Fibroblast of mammary gland (primary cell): ENCODE measurements around the gene HSF5.

Source experiments
- DNase-seq: peaks from one replicate; pipeline ENCODE4 v3.0.0-alpha.2; 2010; ENCODE audit warnings: low read depth
- H3K4me3 ChIP-seq: 2 replicates; pipeline ENCODE4 v1.5.1; 2011; ENCODE audit warnings: low read depth, mild to moderate bottlenecking, low read length, moderate library complexity; ENCODE audit not compliant: control insufficient read depth
- TF ChIP-seq, protein P1 (sequence below): conservative IDR thresholded peaks from 2 replicates; pipeline ENCODE4 v1.5.1; 2011; ENCODE audit warnings: low read depth, low read length, inconsistent platforms; ENCODE audit not compliant: control insufficient read depth, insufficient read depth

HSF5 gene

DNA sequence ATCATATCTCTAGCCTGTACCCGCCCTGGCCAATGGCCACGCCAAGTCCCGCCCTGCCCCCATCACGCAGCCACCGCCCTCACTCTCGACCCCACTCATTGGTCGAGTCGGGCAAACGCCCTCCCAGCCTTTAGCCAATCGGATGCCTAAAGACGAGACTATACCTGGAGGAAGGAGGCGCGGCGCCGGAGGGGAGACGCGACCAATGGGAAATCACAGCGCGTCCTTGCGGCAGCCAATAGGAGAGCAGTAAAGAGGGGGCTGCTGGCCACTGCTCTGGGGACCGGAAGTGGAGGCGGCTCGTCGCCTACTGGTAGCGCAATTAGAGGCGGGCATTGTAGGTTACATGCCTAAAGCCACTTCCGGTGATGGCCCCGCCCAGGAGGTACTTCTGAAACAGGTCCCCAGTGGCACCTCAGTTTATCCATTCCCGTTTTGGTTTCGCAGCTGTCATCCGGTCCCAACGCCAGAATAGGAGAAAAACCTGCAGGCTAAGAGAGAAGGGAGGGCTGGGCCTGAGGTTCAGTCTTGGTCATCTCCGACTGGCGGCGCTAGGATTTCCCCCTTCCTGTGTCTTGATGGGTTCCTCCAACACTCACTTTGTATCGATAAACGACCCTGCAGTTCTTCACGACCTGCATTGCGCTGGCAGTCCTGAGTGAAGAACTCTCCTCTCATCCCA is 29.9 kb upstream of the HSF5 start:
- peak overlapping the region; percentile 86 for H3K4me3 ChIP-seq
- TF ChIP-seq, protein P1, sequence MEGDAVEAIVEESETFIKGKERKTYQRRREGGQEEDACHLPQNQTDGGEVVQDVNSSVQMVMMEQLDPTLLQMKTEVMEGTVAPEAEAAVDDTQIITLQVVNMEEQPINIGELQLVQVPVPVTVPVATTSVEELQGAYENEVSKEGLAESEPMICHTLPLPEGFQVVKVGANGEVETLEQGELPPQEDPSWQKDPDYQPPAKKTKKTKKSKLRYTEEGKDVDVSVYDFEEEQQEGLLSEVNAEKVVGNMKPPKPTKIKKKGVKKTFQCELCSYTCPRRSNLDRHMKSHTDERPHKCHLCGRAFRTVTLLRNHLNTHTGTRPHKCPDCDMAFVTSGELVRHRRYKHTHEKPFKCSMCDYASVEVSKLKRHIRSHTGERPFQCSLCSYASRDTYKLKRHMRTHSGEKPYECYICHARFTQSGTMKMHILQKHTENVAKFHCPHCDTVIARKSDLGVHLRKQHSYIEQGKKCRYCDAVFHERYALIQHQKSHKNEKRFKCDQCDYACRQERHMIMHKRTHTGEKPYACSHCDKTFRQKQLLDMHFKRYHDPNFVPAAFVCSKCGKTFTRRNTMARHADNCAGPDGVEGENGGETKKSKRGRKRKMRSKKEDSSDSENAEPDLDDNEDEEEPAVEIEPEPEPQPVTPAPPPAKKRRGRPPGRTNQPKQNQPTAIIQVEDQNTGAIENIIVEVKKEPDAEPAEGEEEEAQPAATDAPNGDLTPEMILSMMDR: no peak
- peak; percentile 99 for DNase-seq

DNA sequence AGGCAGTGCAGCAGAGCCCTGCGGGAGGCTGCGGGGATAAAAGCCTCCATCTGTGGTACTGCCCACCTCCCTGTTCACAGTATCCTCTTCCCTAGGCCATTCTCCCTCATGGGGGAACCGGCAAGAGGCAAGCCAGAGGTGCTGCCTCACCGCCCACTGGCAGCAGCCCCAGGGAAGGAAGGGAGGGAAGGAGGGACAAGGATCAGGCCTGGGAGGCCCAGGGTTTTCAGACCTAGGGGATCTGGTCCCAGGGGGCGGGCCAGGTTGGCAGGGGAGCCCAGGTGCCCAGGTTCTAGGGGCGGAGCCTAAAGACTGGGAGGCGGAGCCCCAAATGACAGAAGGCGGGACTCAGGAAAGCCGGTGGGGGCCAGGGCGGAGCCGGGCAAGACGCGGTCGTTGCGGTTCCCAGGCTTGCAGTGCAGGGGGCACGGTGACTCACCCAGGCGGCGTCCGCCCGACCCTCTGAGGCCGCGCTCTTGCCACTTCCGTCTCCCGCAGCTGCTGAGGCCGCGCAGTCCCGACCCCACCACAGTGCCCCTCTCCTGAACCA is 29.2 kb upstream of the HSF5 start:
- no peak for DNase-seq
- TF ChIP-seq, protein P1: no peak
- peak overlapping the region; percentile 86 for H3K4me3 ChIP-seq

- DNase-seq: no peak
- TF ChIP-seq, protein P1: no peak
- H3K4me3 ChIP-seq: peak overlapping the region; percentile 86
Observed at GRCh38 chr17:58516644-58517377, 28.6 kb upstream of the HSF5 start.

DNA sequence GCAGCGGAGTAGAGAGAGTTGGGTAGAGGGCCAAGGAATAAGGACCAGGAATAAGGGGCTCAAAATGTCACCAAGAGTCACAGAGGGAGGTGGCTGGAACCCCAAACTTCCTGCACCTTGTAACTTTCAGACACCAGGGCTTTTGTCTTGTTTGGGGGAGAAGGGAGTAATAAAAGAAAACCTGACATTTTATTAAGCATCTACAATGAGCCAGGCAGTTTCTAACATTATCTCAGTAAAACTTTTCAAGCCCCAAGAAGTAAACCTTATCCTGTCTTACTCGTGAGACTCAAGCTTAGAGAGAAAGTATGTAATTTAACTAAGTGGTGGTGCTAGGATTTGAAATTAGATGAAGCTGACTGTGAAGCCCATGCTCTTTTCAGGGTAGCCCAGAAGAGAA is 27.1 kb upstream of the HSF5 start:
- DNase-seq: no peak
- TF ChIP-seq, protein P1: no peak
- H3K4me3 ChIP-seq: no peak overlapping the region

DNA sequence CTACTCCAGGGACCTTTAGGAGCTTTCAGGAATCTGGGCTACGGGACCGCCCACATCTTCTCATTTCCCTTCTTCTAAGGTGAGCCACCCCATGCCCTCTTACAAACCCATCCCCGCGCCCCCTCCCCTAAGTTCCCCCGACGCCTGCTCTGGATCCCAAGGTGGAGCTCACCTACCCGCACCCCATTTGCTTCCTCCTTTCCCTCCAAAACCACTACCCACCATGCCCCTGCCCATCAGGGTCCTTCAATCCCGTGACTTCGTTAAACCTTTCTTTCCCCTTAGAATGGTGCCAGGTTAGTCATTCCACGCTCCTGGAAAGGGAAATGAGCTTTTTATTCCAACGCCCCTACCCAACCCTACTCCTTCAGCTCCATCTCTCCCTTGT is 26.6 kb upstream of the HSF5 start:
- peak overlapping the region; percentile 84 for H3K4me3 ChIP-seq
- TF ChIP-seq, protein P1: no peak

DNA sequence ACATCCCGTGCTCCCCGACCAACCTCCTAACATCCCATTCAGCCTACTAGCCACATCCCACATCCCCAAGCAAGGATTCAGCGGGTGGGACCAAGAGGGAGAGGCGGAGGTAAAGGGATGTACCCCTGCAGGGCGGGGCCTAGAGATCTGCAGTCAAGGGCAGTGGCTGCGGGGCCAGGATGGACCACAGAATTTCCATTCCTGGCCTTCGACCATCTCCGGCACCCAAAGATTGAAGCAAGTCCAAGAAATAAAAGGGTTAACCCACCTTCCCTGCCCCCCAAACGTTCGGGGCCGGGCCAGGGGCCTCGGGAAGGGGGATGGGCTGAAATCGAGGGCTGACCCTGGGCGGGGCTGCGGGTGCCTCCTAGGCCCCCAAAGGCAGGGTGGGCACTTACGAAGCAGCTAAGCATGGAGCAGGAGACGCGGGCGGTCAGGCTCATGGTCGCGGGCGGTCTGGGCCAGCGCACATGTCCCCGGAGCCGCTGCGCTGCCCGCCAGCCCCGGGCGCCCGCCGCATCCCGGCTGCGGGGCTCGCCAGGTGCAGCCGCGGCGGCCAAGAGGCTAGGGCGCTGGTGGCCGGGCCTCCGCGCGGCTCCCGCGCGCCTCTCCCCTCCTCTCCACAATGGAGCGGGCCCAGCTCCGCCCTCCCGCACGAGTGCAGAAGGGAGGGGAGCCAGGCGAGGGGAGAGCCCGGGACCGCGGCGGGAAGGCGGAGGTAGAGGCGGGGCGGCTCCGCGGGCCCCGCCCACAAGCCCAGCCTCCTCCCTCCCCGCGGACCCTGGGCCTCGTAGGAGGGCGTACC is 26.0 kb upstream of the HSF5 start, which contains the start of gene MTMR4:
Gene MTMR4 (minus strand): TSS at position 674 of the 805 bp plus-strand sequence. CDS start 231 bp downstream, at position 443.
- TF ChIP-seq, protein P1: no peak
- H3K4me3 ChIP-seq: peak within 1 kb of the TSS; percentile 84
- DNase-seq: peak; percentile 55

More for the DNA sequence above, 26.6 kb upstream of the HSF5 start:
- no peak for DNase-seq
